GM06990 (cell line): ENCODE data around the gene CASK.
"Not testable (repeated sequence)": the region's sequence is repeated elsewhere in the genome, so short reads cannot be mapped to it uniquely, and the experiment has no call there.

ENCODE experiments used
- DNase-seq: peaks from one replicate; pipeline ENCODE4 v3.0.0-alpha.2; 2011; ENCODE audit not compliant: insufficient read length; ENCODE audit errors: extremely low read depth
- H3K27me3 ChIP-seq: replicated peaks from 2 replicates; pipeline ENCODE4 v1.6.0; 2011; ENCODE audit warnings: low read length; ENCODE audit not compliant: control insufficient read depth, insufficient read depth
- H3K36me3 ChIP-seq: 2 replicates; pipeline ENCODE4 v1.5.1; 2011; ENCODE audit warnings: low read length; ENCODE audit not compliant: control insufficient read depth, insufficient read depth
- H3K4me3 ChIP-seq: replicated peaks from 2 replicates; pipeline ENCODE4 v1.5.1; 2011; ENCODE audit warnings: low read depth, mild to moderate bottlenecking, control low read depth, low read length
- CTCF ChIP-seq: IDR thresholded peaks from 2 replicates; pipeline ENCODE4 v1.5.1; 2011; ENCODE audit warnings: low read length, control low read depth, mild to moderate bottlenecking, inconsistent platforms; ENCODE audit not compliant: insufficient read depth, poor library complexity, severe bottlenecking

The CASK gene

GRCh38 chrX:41661366-41662095 is 261.8 kb downstream of the CASK start:
- no peaks in the 10 kb centered on the region for H3K27me3 ChIP-seq
- TF ChIP-seq CTCF, result no peak
- no peaks in the 10 kb centered on the region for H3K36me3 ChIP-seq
- H3K4me3 ChIP-seq, result no peak overlapping the region
- no peak for DNase-seq

- DNase-seq, result no peak
Measured at GRCh38 chrX:41655631-41656030, 267.7 kb downstream of the CASK start.

GRCh38 chrX:41655101-41655500 is 268.3 kb downstream of the CASK start:
- no peak for TF ChIP-seq CTCF
- DNase-seq, result no peak
- H3K27me3 ChIP-seq, result no peaks in the 10 kb centered on the region
- H3K36me3 ChIP-seq, result no peaks in the 10 kb centered on the region
- H3K4me3 ChIP-seq, result no peak overlapping the region

More at GRCh38 chrX:41655631-41656030, 267.7 kb downstream of the CASK start:
- no peaks in the 10 kb centered on the region for H3K36me3 ChIP-seq
- TF ChIP-seq CTCF, result no peak
- H3K27me3 ChIP-seq, result no peaks in the 10 kb centered on the region
- no peak overlapping the region for H3K4me3 ChIP-seq

GRCh38 chrX:41653125-41653524 is 270.2 kb downstream of the CASK start:
- Histone ChIP-seq H3K27me3 (no peaks in the 10 kb centered on the region), H3K4me3 (no peak overlapping the region), H3K36me3 (no peaks in the 10 kb centered on the region)
- TF ChIP-seq CTCF, result no peak
- DNase-seq, result no peak

GRCh38 chrX:41646201-41646600 is 277.2 kb downstream of the CASK start:
- DNase-seq, H3K36me3 ChIP-seq, H3K4me3 ChIP-seq, H3K27me3 ChIP-seq: not testable (repeated sequence)

- H3K27me3 ChIP-seq, result no peaks in the 10 kb centered on the region
- no peak for TF ChIP-seq CTCF
- DNase-seq, result no peak
- no peak overlapping the region for H3K4me3 ChIP-seq
- H3K36me3 ChIP-seq, result no peaks in the 10 kb centered on the region
Measured at GRCh38 chrX:41634284-41634683, 289.1 kb downstream of the CASK start.
